CD1c-positive myeloid dendritic cell (primary cell): ENCODE data around the gene PLIN1.
"Not testable (repeated sequence)": the region's sequence is repeated elsewhere in the genome, so short reads cannot be mapped to it uniquely, and the experiment has no call there.

Experiments used
- DNase-seq: peaks from one replicate; pipeline ENCODE4 v3.0.0-alpha.2; 2016; ENCODE audit errors: extremely low spot score

PLIN1 gene, protein sequence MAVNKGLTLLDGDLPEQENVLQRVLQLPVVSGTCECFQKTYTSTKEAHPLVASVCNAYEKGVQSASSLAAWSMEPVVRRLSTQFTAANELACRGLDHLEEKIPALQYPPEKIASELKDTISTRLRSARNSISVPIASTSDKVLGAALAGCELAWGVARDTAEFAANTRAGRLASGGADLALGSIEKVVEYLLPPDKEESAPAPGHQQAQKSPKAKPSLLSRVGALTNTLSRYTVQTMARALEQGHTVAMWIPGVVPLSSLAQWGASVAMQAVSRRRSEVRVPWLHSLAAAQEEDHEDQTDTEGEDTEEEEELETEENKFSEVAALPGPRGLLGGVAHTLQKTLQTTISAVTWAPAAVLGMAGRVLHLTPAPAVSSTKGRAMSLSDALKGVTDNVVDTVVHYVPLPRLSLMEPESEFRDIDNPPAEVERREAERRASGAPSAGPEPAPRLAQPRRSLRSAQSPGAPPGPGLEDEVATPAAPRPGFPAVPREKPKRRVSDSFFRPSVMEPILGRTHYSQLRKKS

DNA sequence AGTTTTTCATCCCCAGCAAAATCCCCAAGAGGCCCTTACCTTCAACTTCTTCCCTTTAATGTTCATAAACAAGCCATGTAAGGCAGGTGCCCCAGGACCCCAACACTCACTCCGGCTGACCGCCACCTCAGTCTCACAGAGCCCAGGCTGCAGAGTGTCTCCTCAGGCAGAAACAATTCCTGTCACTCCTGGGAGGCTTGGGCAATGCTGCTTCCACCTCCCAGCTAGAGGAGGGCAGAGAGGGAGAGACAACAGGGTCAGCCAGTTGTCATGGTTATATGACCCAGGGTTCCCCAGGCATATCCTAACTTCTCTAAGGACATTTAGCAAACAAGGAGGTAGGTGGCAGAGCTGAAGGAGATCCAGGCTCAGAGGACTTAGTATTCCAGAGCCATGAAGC lies at the start of gene PLIN1:
Gene PLIN1 (minus strand): TSS at position 156 of the 400 bp plus-strand sequence. CDS start 1,878 bp downstream, outside the sequence.
- no peak for DNase-seq

DNA sequence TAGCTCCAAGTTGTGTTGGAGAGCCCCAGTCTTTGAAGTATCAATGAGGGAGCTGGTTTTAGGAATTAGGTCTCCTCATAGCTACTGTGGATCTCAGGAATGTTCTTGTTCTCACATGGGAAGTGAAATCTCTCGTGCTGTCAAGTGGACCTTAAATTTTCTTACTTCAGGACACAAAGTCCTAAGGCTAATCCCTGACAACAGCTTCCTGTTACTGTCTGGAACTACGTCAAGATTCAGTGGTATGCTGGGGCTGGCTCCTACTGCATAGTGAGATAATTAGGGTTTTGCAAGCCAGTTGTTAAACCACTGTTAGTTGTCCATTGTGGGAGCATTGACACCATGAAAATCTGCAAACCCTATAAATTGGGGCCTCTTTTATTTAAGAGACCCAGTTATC lies 49.1 kb upstream of the PLIN1 start:
- DNase-seq, result no peak

GRCh38 chr15:89725064-89725463 lies 45.9 kb upstream of the PLIN1 start:
- no peak for DNase-seq

DNA sequence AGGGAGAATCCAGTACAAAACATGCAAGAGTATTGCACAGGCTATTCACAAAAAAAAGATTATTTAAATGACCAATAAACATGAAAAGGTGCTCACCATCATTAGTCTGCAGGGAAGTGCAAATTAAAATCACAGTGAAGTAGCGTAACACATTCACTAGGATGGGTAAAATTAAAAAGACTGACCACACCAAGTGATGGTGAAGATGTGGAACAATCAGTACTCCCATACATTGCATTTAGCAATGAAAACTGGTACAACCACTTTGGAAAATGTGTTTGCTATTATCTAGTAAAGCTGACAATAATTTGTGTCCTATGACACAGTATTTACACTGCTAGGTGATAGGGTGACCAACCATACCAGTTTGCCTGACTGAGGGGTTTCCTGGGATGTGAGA lies 45.5 kb upstream of the PLIN1 start:
- DNase-seq, result no peak

DNA sequence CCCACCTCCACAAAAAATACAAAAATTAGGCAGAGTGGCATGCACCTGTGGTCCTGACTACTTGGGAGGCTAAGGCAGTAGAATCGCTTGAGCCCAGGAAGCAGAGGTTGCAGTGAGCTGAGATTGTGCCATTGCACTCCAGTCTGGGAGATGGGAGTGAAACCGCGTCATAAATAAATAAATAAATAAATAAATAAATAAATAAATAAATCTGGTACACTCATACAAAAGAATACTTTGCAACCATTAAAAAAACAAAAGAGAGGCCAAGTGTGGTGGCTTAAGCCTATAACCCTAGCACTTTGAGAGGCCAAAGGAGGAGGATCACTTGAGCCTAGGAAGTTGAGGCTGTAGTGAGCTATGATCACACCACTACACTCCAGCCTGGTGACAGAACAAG lies 43.9 kb upstream of the PLIN1 start:
- no peak for DNase-seq

DNA sequence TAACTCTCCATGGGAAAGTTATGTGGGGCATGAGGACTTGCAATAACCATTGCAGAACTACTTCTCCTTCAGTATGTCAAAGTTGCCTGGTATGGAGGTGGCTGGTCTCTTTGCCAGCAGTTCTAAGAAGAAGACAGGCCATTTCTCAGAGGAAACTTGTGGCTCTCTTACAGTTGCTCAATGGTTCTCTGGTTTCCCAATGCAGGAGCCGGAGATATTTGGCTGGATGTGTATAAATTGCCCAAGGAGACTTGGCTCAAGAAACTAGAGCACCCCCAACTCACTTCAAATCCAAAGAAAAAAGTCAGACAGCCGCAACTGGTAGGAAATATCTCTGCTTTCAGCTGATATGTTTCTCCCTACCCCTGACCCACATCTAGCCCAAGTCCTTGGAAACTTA lies 35.6 kb upstream of the PLIN1 start:
- DNase-seq, result no peak

GRCh38 chr15:89707577-89707976 lies 28.4 kb upstream of the PLIN1 start:
- DNase-seq, result no peak

GRCh38 chr15:89704411-89704810 lies 25.2 kb upstream of the PLIN1 start:
- no peak for DNase-seq

DNA sequence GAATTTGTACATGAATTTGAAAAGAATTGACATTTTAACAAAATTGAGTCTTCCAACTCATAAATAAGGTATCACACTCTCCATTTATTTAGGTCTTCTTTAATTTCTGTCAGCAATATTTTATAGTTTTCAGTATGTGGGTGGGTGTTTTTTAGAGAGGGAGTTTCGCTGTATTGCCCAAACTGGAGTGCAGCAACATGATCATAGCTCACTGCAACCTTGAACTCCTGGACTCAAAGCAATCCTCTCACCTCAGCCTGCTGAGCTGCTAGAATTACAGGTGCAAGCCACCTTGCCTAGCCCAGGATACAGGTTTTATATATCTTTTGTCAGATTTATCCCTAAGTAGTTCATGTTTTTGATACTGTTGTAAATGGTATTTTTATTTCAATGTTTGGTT lies 16.0 kb upstream of the PLIN1 start:
- DNase-seq, result no peak

DNA sequence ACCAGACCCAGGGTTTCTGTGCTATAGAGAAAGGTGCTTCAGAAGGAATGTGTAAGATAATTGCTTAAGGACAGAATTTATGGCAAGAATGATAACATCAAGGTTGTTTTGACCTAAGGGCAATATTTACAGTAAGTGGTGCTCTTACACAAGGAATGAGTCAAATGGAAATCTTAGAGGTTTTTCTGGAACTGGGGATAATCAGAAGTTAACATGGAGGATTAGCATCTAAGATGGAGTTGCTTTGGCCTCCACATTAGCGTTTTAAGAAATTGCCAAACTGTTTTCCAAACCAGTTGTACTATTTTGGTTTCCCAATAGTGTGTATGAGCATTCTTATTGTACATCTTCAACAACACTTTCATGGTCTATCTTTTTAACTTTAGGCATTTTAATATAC lies 14.5 kb upstream of the PLIN1 start:
- no peak for DNase-seq

DNA sequence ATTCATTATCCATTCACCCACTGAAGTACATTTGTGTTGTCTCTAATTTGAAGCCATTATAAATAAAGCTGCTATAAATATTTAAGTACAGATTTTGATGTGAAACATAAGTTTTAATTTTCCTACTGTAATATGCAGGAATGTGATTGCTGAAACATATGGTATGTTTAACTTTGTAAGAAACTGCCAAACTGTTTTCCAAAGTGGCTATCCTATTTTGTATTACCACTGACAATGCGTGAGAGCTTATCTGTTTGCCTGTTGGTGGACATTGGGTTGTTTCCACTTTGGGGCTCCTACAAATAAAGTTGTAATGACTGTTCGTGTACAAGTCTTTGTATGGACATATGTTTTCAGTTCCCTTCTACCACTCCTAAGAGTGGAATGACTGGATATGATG lies 13.9 kb upstream of the PLIN1 start:
- DNase-seq, result no peak

DNA sequence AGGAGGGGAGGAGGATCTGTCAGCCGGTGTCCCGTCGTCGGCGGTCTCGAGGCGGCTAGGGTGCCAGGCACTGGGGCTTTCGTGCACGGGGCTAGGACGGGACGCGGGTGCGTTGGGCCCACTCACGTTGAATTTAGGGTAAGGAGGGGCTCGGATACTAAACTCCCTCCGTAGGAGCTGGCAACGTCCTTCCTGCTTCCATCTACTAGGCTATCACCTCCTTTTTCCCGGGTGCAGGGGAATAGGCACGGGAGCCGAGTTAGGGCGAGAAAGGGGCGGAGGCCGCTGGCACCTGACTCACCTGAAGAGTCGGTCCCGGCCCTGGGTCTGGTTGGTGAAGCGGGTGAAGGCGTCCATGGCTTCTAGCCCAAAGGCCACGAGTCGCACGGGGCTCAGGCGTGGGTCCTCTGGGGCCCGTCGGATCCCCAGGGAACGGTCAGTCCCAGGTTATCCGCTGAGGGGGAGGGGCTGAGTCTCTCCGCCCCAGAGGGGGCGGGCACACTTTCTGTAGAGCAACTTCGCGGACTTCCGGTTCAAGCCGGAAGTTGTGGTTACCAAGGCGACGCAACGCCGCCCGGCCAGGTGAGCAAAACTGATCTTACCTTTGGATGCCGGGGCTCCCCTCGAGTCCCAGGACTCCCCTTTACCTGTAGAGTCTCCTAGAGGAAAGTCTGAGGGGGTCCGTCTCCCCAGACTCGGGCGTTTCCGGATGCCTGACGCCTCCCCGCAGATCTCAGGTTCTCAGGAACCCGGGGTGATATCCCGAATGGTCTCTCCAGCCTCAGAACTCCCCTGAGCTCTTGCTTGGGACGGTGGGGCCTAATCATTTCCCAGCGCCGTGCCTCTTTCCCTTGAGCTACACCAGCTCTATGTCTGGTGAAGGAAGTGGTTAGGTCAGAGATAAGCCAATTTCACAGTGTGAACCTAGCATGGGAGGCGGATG lies 11.4 kb upstream of the PLIN1 start, which contains the start of the genes PEX11A and WDR93:
Gene PEX11A (minus strand): TSS at position 479 of the 943 bp plus-strand sequence. CDS start 122 bp downstream, at position 357.
Gene WDR93 (plus strand): TSS at position 536 of the 943 bp plus-strand sequence. CDS start 10,936 bp downstream, outside the sequence.
- peak; percentile 74 for DNase-seq

GRCh38 chr15:89689930-89690275 lies 10.7 kb upstream of the PLIN1 start:
- DNase-seq, result not testable (repeated sequence)

- no peak for DNase-seq
Measured at GRCh38 chr15:89686522-89686921, 7.4 kb upstream of the PLIN1 start.

DNA sequence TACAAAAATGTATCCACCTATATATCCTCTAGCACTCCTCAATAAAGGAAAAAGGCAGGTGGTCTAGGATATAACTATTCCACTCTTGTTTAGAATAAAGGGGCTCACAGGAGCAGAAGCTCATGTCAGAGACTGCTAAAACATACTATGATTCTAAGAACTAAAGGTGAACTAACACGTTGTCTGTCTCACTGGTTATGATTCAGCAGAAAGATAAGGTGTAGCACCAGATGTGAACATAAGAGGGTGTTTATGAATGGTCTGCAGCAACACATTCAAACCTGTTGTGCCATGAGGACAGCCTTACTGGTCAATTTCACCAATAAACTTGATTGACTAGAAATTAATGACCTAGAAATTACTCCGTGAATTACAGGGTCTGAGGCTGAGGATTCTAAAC lies 6.8 kb upstream of the PLIN1 start:
- no peak for DNase-seq

- DNase-seq, result no peak
Measured at GRCh38 chr15:89681146-89681545, 2.0 kb upstream of the PLIN1 start.

GRCh38 chr15:89680282-89680873 lies 1.2 kb upstream of the PLIN1 start:
- no peak for DNase-seq

DNA sequence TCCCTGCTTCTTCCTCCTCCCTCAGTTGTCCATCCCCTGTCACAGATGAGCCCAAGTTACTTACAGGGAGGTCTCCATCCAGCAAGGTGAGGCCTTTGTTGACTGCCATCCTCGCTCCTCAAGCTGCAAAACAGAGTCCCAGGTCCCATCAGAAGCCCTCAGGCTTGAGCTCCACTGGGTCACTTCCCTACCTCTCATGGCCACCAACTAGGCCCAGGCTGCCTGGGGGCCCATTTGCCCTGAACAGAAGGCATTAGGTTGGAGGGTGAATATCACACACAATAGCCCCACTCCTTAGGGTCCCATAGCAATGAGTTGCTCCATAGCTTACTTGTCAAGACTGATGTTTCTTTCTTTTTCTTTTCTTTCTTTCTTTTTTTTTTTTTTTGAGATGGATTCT lies 1.8 kb downstream of the PLIN1 start:
- DNase-seq, result no peak

DNA sequence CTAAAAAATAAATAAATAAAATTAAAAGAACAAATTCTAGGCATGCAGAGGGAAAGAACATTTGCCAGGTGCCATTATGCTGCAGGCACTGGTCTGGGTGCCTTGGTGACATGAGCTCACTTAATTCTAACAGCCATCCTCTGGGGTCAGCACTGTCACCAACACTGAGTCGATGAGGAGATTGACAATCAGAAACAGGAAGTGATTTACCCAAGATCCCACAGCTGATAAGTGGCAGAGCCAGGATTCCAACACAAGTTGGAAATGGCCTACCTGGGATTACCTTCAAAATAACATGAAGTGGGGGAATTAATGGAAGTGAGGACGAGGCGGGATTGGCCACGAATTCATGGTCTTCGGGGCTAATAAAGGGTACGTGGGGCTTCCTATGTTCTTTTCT lies 3.6 kb downstream of the PLIN1 start:
- DNase-seq, result no peak

- DNase-seq, result no peak
Measured at GRCh38 chr15:89674526-89674925, 4.6 kb downstream of the PLIN1 start.

DNA sequence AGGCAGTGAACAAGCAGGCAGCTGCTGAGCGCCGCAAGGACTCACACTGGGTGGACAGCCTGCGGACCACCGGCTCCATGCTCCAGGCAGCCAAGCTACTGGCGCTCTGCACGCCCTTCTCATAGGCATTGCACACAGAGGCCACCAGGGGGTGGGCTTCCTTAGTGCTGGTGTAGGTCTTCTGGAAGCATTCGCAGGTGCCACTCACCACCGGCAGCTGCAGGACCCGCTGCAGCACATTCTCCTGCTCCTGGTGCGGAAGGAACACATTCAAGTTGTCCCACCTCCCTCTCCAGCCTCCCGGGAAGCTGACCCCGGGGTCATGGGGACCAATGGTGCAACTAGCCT lies 6.0 kb downstream of the PLIN1 start:
- DNase-seq, result peak; percentile 10
